K562 (cell line): Measurements from ENCODE around the gene GNL3. TPM values are rescaled to one million over a fixed set of nuclear protein-coding genes. Genes with fewer than 3 reads are reported as not detected.

ENCODE experiments used
- MCM3 ChIP-seq: fragments of 450-650 bp; IDR thresholded peaks from 2 replicates; pipeline ENCODE4 v1.6.1; 2016
- NFATC3 ChIP-seq: fragments of 450-650 bp; IDR thresholded peaks from 2 replicates; pipeline ENCODE4 v1.6.1; 2017; ENCODE audit warnings: mild to moderate bottlenecking
- SMARCC2 ChIP-seq: fragments of 450-650 bp; IDR thresholded peaks from 2 replicates; pipeline ENCODE4 v1.6.1; 2017; ENCODE audit warnings: antibody characterized with exemption, moderate library complexity, mild to moderate bottlenecking, low read depth
- SPI1 ChIP-seq: IDR thresholded peaks from 2 replicates; pipeline ENCODE4 v1.6.1; 2011; ENCODE audit warnings: low read depth, low read length, control low read depth, borderline replicate concordance
- STAT5B ChIP-seq: fragments of 250-450 bp; sonication (Bioruptor Pico); IDR thresholded peaks from 2 replicates; pipeline ENCODE4 v1.8.0; 2021; ENCODE audit warnings: mild to moderate bottlenecking, inconsistent platforms
- TRIM28 ChIP-seq: fragments of 450-650 bp; IDR thresholded peaks from 2 replicates; pipeline ENCODE4 v1.6.1; 2017
- ZNF77 ChIP-seq: fragments of 250-450 bp; sonication (Bioruptor Pico); IDR thresholded peaks from 2 replicates; pipeline ENCODE4 v1.5.0; 2020
- polyA plus RNA-seq, 8 experiments: library from polyadenylated mRNA; depleted of rRNA in 4 of 8; stranded (reverse) in 5 of 8; unstranded in 3 of 8; fragments of >200 nt; fragmentation: Nextera tagmentation in 2 of 8; fragmentation: Illumina TruSeq in 1 of 8; extraction: Ambion mirVana in 2 of 8; extraction: Trizol in 1 of 8; gene quantifications; 2 replicates each; pipeline versions ENCODE4 v1.2.1 to v1.2.3, GENCODE V29; 2011 to 2014; ENCODE audit warnings: inconsistent platforms in 1 of 8, missing spikeins in 1 of 8
- total RNA-seq, 7 experiments: library from RNA; depleted of rRNA in 6 of 7; stranded (reverse); fragments of >200 nt in 6 of 7; fragmentation: Illumina TruSeq in 2 of 7; extraction: Trizol in 2 of 7; gene quantifications; 2 replicates each; pipeline versions ENCODE4 v1.2.1 to v1.2.3, GENCODE V29; 2011 to 2021; ENCODE audit warnings: low replicate concordance in 1 of 7
- TF ChIP-seq, protein P1 (sequence below): IDR thresholded peaks from 2 replicates; pipeline ENCODE4 v1.6.1; 2011; ENCODE audit not compliant: insufficient read length; ENCODE audit errors: extremely low read depth
- TF ChIP-seq, protein P2 (sequence below): fragments of 450-650 bp; IDR thresholded peaks from 2 replicates; pipeline ENCODE4 v1.6.1; 2016; ENCODE audit warnings: antibody characterized with exemption
- TF ChIP-seq, protein P3 (sequence below): fragments of 250-450 bp; sonication (Bioruptor Pico); IDR thresholded peaks from 2 replicates; pipeline ENCODE4 v1.4.0; 2020

The GNL3 gene
- total and polyA plus RNA-seq, 9 of the 15 experiments (the other 6 are each of a cell fraction or from before 2014, with no cell fraction given) = 132 to 313 (median 220) TPM

DNA sequence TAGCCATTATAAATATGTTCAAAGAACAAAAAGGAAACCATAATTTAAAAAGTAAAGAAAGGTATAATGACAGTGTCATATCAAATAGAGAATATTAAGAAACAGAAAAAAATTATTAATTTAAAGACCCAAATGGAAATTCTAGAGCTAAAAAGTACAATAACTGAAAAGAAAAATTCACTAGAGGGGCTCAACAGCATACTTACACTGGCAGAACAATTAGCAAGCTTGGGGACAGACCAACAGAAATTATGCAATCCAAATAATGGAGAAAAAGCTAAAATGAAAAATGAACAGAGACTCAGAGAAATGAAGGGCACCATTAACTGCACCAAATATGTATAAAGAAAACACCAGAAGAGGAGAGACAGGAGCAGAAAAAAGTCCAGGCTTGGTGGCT, 33.8 kb downstream of the GNL3 start (continued):
- TF ChIP-seq, protein P1, sequence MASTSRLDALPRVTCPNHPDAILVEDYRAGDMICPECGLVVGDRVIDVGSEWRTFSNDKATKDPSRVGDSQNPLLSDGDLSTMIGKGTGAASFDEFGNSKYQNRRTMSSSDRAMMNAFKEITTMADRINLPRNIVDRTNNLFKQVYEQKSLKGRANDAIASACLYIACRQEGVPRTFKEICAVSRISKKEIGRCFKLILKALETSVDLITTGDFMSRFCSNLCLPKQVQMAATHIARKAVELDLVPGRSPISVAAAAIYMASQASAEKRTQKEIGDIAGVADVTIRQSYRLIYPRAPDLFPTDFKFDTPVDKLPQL = no peak
- no peak for TF ChIP-seq SMARCC2
- no peak for TF ChIP-seq ZNF77 (CRISPR knock-in tag)
- TF ChIP-seq MCM3 = no peak
- no peak for TF ChIP-seq NFATC3
- TF ChIP-seq SPI1 = no peak
- no peak for TF ChIP-seq STAT5B (CRISPR knock-in tag)
- TF ChIP-seq, protein P2, sequence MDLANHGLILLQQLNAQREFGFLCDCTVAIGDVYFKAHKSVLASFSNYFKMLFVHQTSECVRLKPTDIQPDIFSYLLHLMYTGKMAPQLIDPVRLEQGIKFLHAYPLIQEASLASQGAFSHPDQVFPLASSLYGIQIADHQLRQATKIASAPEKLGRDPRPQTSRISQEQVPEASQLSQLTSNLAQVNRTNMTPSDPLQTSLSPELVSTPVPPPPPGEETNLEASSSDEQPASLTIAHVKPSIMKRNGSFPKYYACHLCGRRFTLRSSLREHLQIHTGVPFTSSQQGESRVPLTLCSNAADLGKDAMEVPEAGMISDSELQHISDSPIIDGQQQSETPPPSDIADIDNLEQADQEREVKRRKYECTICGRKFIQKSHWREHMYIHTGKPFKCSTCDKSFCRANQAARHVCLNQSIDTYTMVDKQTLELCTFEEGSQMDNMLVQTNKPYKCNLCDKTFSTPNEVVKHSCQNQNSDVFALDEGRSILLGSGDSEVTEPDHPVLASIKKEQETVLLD = no peak
- TF ChIP-seq TRIM28 = peak; percentile 36; the same call in 1 of the 2 replicates
- TF ChIP-seq, protein P3, sequence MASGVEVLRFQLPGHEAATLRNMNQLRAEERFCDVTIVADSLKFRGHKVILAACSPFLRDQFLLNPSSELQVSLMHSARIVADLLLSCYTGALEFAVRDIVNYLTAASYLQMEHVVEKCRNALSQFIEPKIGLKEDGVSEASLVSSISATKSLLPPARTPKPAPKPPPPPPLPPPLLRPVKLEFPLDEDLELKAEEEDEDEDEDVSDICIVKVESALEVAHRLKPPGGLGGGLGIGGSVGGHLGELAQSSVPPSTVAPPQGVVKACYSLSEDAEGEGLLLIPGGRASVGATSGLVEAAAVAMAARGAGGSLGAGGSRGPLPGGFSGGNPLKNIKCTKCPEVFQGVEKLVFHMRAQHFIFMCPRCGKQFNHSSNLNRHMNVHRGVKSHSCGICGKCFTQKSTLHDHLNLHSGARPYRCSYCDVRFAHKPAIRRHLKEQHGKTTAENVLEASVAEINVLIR (CRISPR knock-in tag) = no peak
